GM23338 (cell line): ENCODE results near the gene CHRNB2. TPM values are rescaled to one million over a fixed set of nuclear protein-coding genes. Genes with fewer than 3 reads are reported as not detected.

ENCODE experiments used
- ATAC-seq: fragments of 200-7000 bp; cut with Tn5 transposase; 3 replicates; pipeline ENCODE4 v1.9.1; 2020
- DNase-seq: peaks from one replicate; pipeline ENCODE4 v3.0.0-alpha.2; 2015; ENCODE audit warnings: low spot score
- H2AFZ ChIP-seq: fragments of 200-600 bp; sonication (generic); 2 replicates; pipeline ENCODE4 v1.8.0; 2016; ENCODE audit warnings: antibody characterized with exemption, mild to moderate bottlenecking, moderate library complexity
- H3F3A ChIP-seq: fragments of 200-600 bp; sonication (generic); replicated peaks from 2 replicates; pipeline ENCODE4 v1.8.0; 2017; ENCODE audit warnings: antibody characterized with exemption, mixed run types, low read depth
- H3K27ac ChIP-seq: fragments of 200-600 bp; sonication (generic); 2 replicates; pipeline ENCODE4 v1.6.1; 2016; ENCODE audit warnings: low read depth
- H3K27me3 ChIP-seq: fragments of 200-600 bp; sonication (generic); 2 replicates; pipeline ENCODE4 v1.8.0; 2016; ENCODE audit warnings: mild to moderate bottlenecking, mixed run types, moderate library complexity; ENCODE audit not compliant: insufficient read depth
- H3K36me3 ChIP-seq: fragments of 200-600 bp; sonication (generic); 2 replicates; pipeline ENCODE4 v1.8.0; 2016; ENCODE audit warnings: mild to moderate bottlenecking; ENCODE audit not compliant: insufficient read depth
- H3K4me1 ChIP-seq: fragments of 200-600 bp; sonication (generic); 2 replicates; pipeline ENCODE4 v1.8.0; 2016; ENCODE audit warnings: mild to moderate bottlenecking, moderate library complexity; ENCODE audit not compliant: insufficient read depth
- H3K4me2 ChIP-seq: fragments of 200-600 bp; sonication (generic); 2 replicates; pipeline ENCODE4 v1.7.1; 2017; ENCODE audit warnings: mixed run types
- H3K4me3 ChIP-seq: fragments of 200-600 bp; sonication (generic); 2 replicates; pipeline ENCODE4 v1.6.1; 2016; ENCODE audit warnings: mixed run types
- H3K79me2 ChIP-seq: fragments of 200-600 bp; sonication (generic); replicated peaks from 2 replicates; pipeline ENCODE4 v1.8.0; 2017; ENCODE audit warnings: mild to moderate bottlenecking; ENCODE audit not compliant: insufficient read depth
- H3K9me2 ChIP-seq: fragments of 200-600 bp; sonication (generic); 2 replicates; pipeline ENCODE4 v1.8.0; 2017; ENCODE audit not compliant: insufficient read depth
- H4K20me1 ChIP-seq: fragments of 200-600 bp; sonication (generic); replicated peaks from 2 replicates; pipeline ENCODE4 v1.8.0; 2017; ENCODE audit warnings: mild to moderate bottlenecking; ENCODE audit not compliant: insufficient read depth
- H3K27ac Mint-ChIP-seq: 2 replicates; pipeline ENCODE4 v1.8.0; 2020; ENCODE audit warnings: inconsistent platforms, mild to moderate bottlenecking, moderate library complexity, mixed read lengths
- H3K27me3 Mint-ChIP-seq: 3 replicates; pipeline ENCODE4 v1.8.0; 2022; ENCODE audit warnings: low read depth, mild to moderate bottlenecking, moderate library complexity, mixed read lengths, inconsistent platforms; ENCODE audit not compliant: insufficient read depth, poor library complexity
- H3K36me3 Mint-ChIP-seq: 3 replicates; pipeline ENCODE4 v1.8.0; 2021; ENCODE audit warnings: low read depth, mild to moderate bottlenecking, inconsistent platforms, moderate library complexity, mixed read lengths
- H3K4me1 Mint-ChIP-seq: 3 replicates; pipeline ENCODE4 v1.8.0; 2020; ENCODE audit warnings: mild to moderate bottlenecking, inconsistent platforms, mixed read lengths
- H3K4me3 Mint-ChIP-seq: 3 replicates; pipeline ENCODE4 v1.8.0; 2021; ENCODE audit warnings: moderate library complexity, mild to moderate bottlenecking, inconsistent platforms, mixed read lengths
- H3K9me3 Mint-ChIP-seq: 3 replicates; pipeline ENCODE4 v1.8.0; 2020; ENCODE audit warnings: moderate library complexity, mild to moderate bottlenecking, inconsistent platforms, mixed read lengths
- CREB1 ChIP-seq: fragments of 250-450 bp; sonication (Bioruptor Pico); IDR thresholded peaks from 2 replicates; pipeline ENCODE4 v1.5.0; 2020; ENCODE audit warnings: low read depth, mild to moderate bottlenecking, moderate library complexity
- CTCF ChIP-seq, 2 experiments: fragments of 200-600 bp in 1 of 2; sonication (generic) in 1 of 2; conservative IDR thresholded peaks; 2 replicates each; pipeline versions ENCODE4 v1.5.1 to v1.6.1; 2016 to 2017; ENCODE audit warnings: antibody characterized with exemption in 2 of 2, low read depth in 2 of 2, mild to moderate bottlenecking in 2 of 2, moderate library complexity in 1 of 2
- ETS1 ChIP-seq: IDR thresholded peaks from 2 replicates; pipeline ENCODE4 v1.6.1; 2016; ENCODE audit warnings: antibody characterized with exemption
- EZH2 ChIP-seq: fragments of 200-600 bp; sonication (generic); IDR thresholded peaks from one replicate; pipeline ENCODE4 v1.8.0; 2017; ENCODE audit warnings: antibody characterized with exemption, mild to moderate bottlenecking, low read depth; ENCODE audit not compliant: unreplicated experiment
- EZH2phosphoT487 ChIP-seq: fragments of 200-600 bp; sonication (generic); IDR thresholded peaks from one replicate; pipeline ENCODE4 v1.8.1; 2018; ENCODE audit warnings: antibody characterized with exemption; ENCODE audit not compliant: unreplicated experiment
- JUNB ChIP-seq: IDR thresholded peaks from one replicate; pipeline ENCODE4 v1.6.1; 2016; ENCODE audit warnings: antibody characterized with exemption; ENCODE audit not compliant: unreplicated experiment
- NANOG ChIP-seq: IDR thresholded peaks from 2 replicates; pipeline ENCODE4 v1.6.1; 2016; ENCODE audit warnings: antibody characterized with exemption, borderline replicate concordance
- POLR2AphosphoS5 ChIP-seq: IDR thresholded peaks from 2 replicates; pipeline ENCODE4 v1.6.1; 2016; ENCODE audit warnings: antibody characterized with exemption, low read depth
- REST ChIP-seq: IDR thresholded peaks from one replicate; pipeline ENCODE4 v1.6.1; 2018; ENCODE audit warnings: antibody characterized with exemption; ENCODE audit not compliant: unreplicated experiment
- STAT1 ChIP-seq: IDR thresholded peaks from one replicate; pipeline ENCODE4 v1.6.1; 2016; ENCODE audit warnings: antibody characterized with exemption; ENCODE audit not compliant: unreplicated experiment
- ZNF114 ChIP-seq: fragments of 250-450 bp; sonication (Bioruptor Pico); IDR thresholded peaks from 2 replicates; pipeline ENCODE4 v1.5.0; 2020; ENCODE audit warnings: mild to moderate bottlenecking, moderate library complexity
- ZNF331 ChIP-seq: fragments of 250-450 bp; sonication (Bioruptor Pico); IDR thresholded peaks from 2 replicates; pipeline ENCODE4 v1.5.0; 2020; ENCODE audit warnings: low read depth, mild to moderate bottlenecking, moderate library complexity
- ZNF462 ChIP-seq: fragments of 250-450 bp; sonication (Bioruptor Pico); IDR thresholded peaks from 2 replicates; pipeline ENCODE4 v1.5.0; 2020; ENCODE audit warnings: mild to moderate bottlenecking, moderate library complexity
- polyA plus RNA-seq: library from polyadenylated mRNA; unstranded; fragments of >200 nt; fragmentation: Nextera tagmentation; extraction: Ambion mirVana; gene quantifications from 2 replicates; pipeline ENCODE4 v1.2.1, GENCODE V29; 2016
- total RNA-seq: library from RNA; depleted of rRNA; stranded (reverse); fragments of >200 nt; shearing (Covaris generic); gene quantifications from 2 replicates; pipeline ENCODE4 v1.2.3, GENCODE V29; 2014

The CHRNB2 gene
- total and polyA plus RNA-seq, 2 experiments from 2014 or later: 0.73 to 3.6 TPM

- H3K9me2 ChIP-seq: no peaks in the 10 kb centered on the region
- H3K4me1 ChIP-seq: no peaks in the 10 kb centered on the region
- Mint-ChIP-seq H3K27ac (no peak overlapping the region), H3K36me3 (peaks cover 94% of the 10 kb centered on the region), H3K9me3 (no peaks in the 10 kb centered on the region), H3K27me3 (peaks cover 2% of the 10 kb centered on the region), H3K4me3 (no peak overlapping the region), H3K4me1 (no peaks in the 10 kb centered on the region)
- no peaks in the 10 kb centered on the region for H3K79me2 ChIP-seq
- H3K4me2 ChIP-seq: no peak overlapping the region
- no peak overlapping the region for H2AFZ ChIP-seq
- DNase-seq (no peak), ATAC-seq (no peak)
- H3F3A ChIP-seq: no peaks in the 10 kb centered on the region
- H3K27ac ChIP-seq: no peak overlapping the region
- no peak overlapping the region for H3K4me3 ChIP-seq
- no peaks in the 10 kb centered on the region for H3K27me3 ChIP-seq
- peaks cover 37% of the 10 kb centered on the region for H4K20me1 ChIP-seq
- peaks cover 95% of the 10 kb centered on the region for H3K36me3 ChIP-seq
- TF ChIP-seq EZH2: no peak
- TF ChIP-seq REST: no peak
- no peak for TF ChIP-seq JUNB
- TF ChIP-seq NANOG: no peak
- TF ChIP-seq ETS1: no peak
- no peak for TF ChIP-seq ZNF331 (CRISPR knock-in tag)
- TF ChIP-seq ZNF114: no peak
- no peak for TF ChIP-seq EZH2phosphoT487
- TF ChIP-seq STAT1: no peak
- TF ChIP-seq POLR2AphosphoS5: no peak
- no peak for TF ChIP-seq CTCF (conservative IDR thresholded peaks at IDR 0.05; ENCODE audit: low read depth in 2 of 2)
- no peak for TF ChIP-seq CREB1 (CRISPR knock-in tag)
- TF ChIP-seq ZNF462 (CRISPR knock-in tag): no peak
Observed at GRCh38 chr1:154589780-154590179, 22.2 kb downstream of the CHRNB2 start.
